Gastrocnemius medialis (tissue), 4 donors: ENCODE measurements around the gene STH. TPM values are rescaled to one million over a fixed set of nuclear protein-coding genes. Genes with fewer than 3 reads are reported as not detected.

ENCODE experiments used
- ATAC-seq, 2 donors: fragments of 150-250 bp; one replicate each; pipeline ENCODE4 v1.9.1; 2016
- DNase-seq, 2 donors: peaks; one replicate each; pipeline ENCODE4 v3.0.0-alpha.2; 2019
- H3K27ac ChIP-seq, 4 donors: fragments of 200-600 bp; sonication (generic); 1 replicate in 1 of 4; 2 replicates in 3 of 4; pipeline ENCODE4 v1.5.1; 2016 to 2018; ENCODE audit warnings: mild to moderate bottlenecking in 2 of 4, moderate library complexity in 1 of 4
- H3K27me3 ChIP-seq, 3 donors: fragments of 200-600 bp; sonication (generic) in 2 of 3; 1 replicate in 1 of 3; 2 replicates in 2 of 3; pipeline versions ENCODE4 v1.5.1 to v1.6.0; 2016 to 2019; ENCODE audit warnings: mild to moderate bottlenecking in 1 of 3, moderate library complexity in 1 of 3
- H3K36me3 ChIP-seq, 2 donors: fragments of 200-600 bp; sonication (generic) in 1 of 2; one replicate each; pipeline ENCODE4 v1.5.1; 2017 to 2018
- H3K4me1 ChIP-seq, 2 donors: fragments of 200-600 bp; sonication (generic) in 1 of 2; one replicate each; pipeline ENCODE4 v1.5.1; 2016 to 2017; ENCODE audit warnings: mild to moderate bottlenecking in 2 of 2
- H3K4me3 ChIP-seq, 4 donors: fragments of 200-600 bp; sonication (generic) in 3 of 4; 1 replicate in 1 of 4; 2 replicates in 3 of 4; pipeline ENCODE4 v1.5.1; 2016 to 2019; ENCODE audit warnings: mild to moderate bottlenecking in 2 of 4
- H3K9me3 ChIP-seq, 3 donors: fragments of 200-600 bp; sonication (generic) in 2 of 3; 1 replicate in 1 of 3; 2 replicates in 2 of 3; pipeline ENCODE4 v1.5.1; 2016 to 2019
- POLR2A ChIP-seq, 2 donors: fragments of 450-650 bp; IDR thresholded peaks; one replicate each; pipeline ENCODE4 v1.6.1; 2017; ENCODE audit warnings: antibody characterized with exemption in 2 of 2, mild to moderate bottlenecking in 2 of 2, moderate library complexity in 2 of 2
- in situ Hi-C, 4 donors: fragments of 200-750 bp; cut with MboI; loops; one replicate each; pipeline versions ENCODE4 v1.15.0 to v1.8.0; 2017; ENCODE audit warnings: low sequenced_read_pairs in 4 of 4
- intact Hi-C: fragments of 100-400 bp; cut with DNase I; formaldehyde crosslinking; loops from one replicate; pipeline ENCODE4 v1.15.1; 2023; ENCODE audit warnings: low total_unique reads
- total RNA-seq, 4 donors: library from RNA; depleted of rRNA; stranded (reverse); fragments of >200 nt; gene quantifications; one replicate each; pipeline versions ENCODE4 v1.1.0 to v1.2.3, GENCODE V29; 2016
- TF ChIP-seq, protein P1 (sequence below), 5 experiments: fragments of 450-650 bp in 3 of 5; fragments of 200-600 bp in 2 of 5; sonication (generic) in 2 of 5; IDR thresholded peaks in 4 of 5; conservative IDR thresholded peaks in 1 of 5; 1 replicate in 4 of 5; 2 replicates in 1 of 5; pipeline ENCODE4 v1.5.1; 2016 to 2019; ENCODE audit warnings: antibody characterized with exemption in 5 of 5, mild to moderate bottlenecking in 3 of 5, moderate library complexity in 3 of 5

The STH gene, protein sequence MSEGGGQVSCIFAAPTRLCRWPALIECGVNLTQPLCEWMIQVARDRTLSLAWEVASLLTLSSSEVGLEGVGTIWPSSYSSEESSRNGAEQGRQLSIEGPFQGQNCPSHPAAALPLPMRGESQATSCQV
- total RNA-seq, result not detected

DNA sequence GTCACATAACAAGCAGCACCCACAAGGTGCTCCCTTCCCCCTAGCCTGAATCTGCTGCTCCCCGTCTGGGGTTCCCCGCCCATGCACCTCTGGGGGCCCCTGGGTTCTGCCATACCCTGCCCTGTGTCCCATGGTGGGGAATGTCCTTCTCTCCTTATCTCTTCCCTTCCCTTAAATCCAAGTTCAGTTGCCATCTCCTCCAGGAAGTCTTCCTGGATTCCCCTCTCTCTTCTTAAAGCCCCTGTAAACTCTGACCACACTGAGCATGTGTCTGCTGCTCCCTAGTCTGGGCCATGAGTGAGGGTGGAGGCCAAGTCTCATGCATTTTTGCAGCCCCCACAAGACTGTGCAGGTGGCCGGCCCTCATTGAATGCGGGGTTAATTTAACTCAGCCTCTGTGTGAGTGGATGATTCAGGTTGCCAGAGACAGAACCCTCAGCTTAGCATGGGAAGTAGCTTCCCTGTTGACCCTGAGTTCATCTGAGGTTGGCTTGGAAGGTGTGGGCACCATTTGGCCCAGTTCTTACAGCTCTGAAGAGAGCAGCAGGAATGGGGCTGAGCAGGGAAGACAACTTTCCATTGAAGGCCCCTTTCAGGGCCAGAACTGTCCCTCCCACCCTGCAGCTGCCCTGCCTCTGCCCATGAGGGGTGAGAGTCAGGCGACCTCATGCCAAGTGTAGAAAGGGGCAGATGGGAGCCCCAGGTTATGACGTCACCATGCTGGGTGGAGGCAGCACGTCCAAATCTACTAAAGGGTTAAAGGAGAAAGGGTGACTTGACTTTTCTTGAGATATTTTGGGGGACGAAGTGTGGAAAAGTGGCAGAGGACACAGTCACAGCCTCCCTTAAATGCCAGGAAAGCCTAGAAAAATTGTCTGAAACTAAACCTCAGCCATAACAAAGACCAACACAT, at the start of gene STH:
Gene STH, plus strand, starts transcription at position 264 of the 913 bp plus-strand sequence. Its CDS starts 30 bp downstream, at position 294.
- Histone ChIP-seq H3K27me3 (no peaks in the 10 kb centered on the region), H3K9me3 (no peaks in the 10 kb centered on the region), H3K4me3 (no peak within 1 kb of the TSS), H3K36me3 (peaks cover 0 to 20% of the 10 kb centered on the region in 2 donors), H3K27ac (no peak within 1 kb of the TSS), H3K4me1 (peaks cover 15 to 17% of the 10 kb centered on the region in 2 donors)
- intact Hi-C loops, result no loop called here
- no peak for DNase-seq
- TF ChIP-seq POLR2A (IDR thresholded peaks at IDR 0.05), result no peak
- TF ChIP-seq, protein P1, sequence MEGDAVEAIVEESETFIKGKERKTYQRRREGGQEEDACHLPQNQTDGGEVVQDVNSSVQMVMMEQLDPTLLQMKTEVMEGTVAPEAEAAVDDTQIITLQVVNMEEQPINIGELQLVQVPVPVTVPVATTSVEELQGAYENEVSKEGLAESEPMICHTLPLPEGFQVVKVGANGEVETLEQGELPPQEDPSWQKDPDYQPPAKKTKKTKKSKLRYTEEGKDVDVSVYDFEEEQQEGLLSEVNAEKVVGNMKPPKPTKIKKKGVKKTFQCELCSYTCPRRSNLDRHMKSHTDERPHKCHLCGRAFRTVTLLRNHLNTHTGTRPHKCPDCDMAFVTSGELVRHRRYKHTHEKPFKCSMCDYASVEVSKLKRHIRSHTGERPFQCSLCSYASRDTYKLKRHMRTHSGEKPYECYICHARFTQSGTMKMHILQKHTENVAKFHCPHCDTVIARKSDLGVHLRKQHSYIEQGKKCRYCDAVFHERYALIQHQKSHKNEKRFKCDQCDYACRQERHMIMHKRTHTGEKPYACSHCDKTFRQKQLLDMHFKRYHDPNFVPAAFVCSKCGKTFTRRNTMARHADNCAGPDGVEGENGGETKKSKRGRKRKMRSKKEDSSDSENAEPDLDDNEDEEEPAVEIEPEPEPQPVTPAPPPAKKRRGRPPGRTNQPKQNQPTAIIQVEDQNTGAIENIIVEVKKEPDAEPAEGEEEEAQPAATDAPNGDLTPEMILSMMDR (IDR thresholded peaks at IDR 0.05 in 4 of 5, conservative IDR thresholded peaks at IDR 0.05 in 1 of 5), result no peak
- in situ Hi-C loops, result no loop called here
- no peak for ATAC-seq

DNA sequence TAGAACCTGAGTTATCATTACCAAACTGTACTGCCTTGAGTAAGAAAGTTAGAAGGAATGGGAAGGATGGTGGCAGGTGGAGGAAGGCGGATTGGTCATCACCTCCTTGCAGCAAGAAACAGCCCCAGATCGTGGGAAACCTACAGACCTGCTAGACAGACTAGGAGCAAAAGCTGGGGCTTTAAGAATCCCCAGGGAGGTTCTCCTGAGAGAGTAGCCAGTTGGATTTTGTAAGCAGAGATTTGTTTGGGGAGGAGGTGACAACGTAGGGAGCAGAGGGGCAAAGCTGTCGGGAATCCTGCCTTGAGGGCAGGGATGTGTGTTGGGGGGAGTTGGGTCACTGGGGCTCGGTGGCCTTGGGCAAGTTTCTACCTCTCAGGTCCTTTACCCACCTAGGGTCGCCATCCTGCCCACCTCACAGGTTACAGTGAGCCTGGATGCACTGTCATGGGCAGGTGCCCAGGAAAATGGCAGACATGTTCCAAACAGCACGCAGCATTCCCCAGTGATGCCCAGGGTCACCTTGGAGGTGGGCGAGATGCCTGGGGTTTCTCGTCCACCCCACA, 49.2 kb upstream of the STH start:
- H3K9me3 ChIP-seq, result no peaks in the 10 kb centered on the region
- intact Hi-C loops, result loop anchor here (1.0 to 2.0 kb wide), 2 partner anchors 43 to 56 kb away; partner anchors contain the start of gene MAPT

DNA sequence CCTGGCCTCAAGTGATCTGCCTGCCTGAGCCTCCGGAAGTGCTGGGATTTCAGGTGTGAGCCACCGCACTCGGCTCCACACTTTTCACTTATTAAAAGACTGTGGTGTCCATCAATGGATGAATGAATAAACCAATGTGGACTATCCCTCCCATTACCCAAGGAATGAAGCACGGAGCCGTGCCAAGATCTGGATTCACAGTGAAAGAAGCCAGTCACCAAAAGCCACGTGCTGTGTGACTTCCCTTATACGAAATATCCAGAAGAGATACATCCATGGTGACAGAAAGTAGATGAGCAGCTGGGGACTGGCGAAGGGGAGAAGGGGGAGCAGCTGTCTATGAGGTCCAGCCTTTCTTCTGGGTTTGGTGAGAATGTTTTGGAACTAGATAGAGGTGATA, 48.2 kb upstream of the STH start:
- peaks cover 29 to 35% of the 10 kb centered on the region in 2 donors for H3K4me1 ChIP-seq
- intact Hi-C loops (no loop called here), in situ Hi-C loops (loop anchor here in 2 of 4 donors (25.0 kb wide), 1 partner anchor 314 kb away; no protein-coding TSS in a partner anchor)
- no peaks in the 10 kb centered on the region for H3K27me3 ChIP-seq
- no peak overlapping the region for H3K4me3 ChIP-seq
- ATAC-seq (no peak), DNase-seq (no peak)
- TF ChIP-seq POLR2A (IDR thresholded peaks at IDR 0.05), result no peak
- TF ChIP-seq, protein P1 (IDR thresholded peaks at IDR 0.05 in 4 of 5, conservative IDR thresholded peaks at IDR 0.05 in 1 of 5), result no peak
- H3K36me3 ChIP-seq, result no peaks in the 10 kb centered on the region
- H3K27ac ChIP-seq, result peak overlapping the region in 2 of 4 donors; percentile 23 to 83
- no peaks in the 10 kb centered on the region for H3K9me3 ChIP-seq

More for the DNA sequence above, 49.2 kb upstream of the STH start:
- in situ Hi-C loops, result loop anchor here in 2 of 4 donors (5.0 to 25.0 kb wide), 3 partner anchors 53 to 313 kb away; no protein-coding TSS in a partner anchor
- Histone ChIP-seq H3K27ac (peak overlapping the region; percentile 69 to 88 (median 84)), H3K4me3 (no peak overlapping the region), H3K4me1 (peaks cover 33 to 36% of the 10 kb centered on the region in 2 donors), H3K36me3 (no peaks in the 10 kb centered on the region), H3K27me3 (no peaks in the 10 kb centered on the region)
- ATAC-seq (no peak), DNase-seq (no peak)
- TF ChIP-seq POLR2A (IDR thresholded peaks at IDR 0.05), result no peak
- TF ChIP-seq, protein P1 (IDR thresholded peaks at IDR 0.05 in 4 of 5, conservative IDR thresholded peaks at IDR 0.05 in 1 of 5), result no peak

DNA sequence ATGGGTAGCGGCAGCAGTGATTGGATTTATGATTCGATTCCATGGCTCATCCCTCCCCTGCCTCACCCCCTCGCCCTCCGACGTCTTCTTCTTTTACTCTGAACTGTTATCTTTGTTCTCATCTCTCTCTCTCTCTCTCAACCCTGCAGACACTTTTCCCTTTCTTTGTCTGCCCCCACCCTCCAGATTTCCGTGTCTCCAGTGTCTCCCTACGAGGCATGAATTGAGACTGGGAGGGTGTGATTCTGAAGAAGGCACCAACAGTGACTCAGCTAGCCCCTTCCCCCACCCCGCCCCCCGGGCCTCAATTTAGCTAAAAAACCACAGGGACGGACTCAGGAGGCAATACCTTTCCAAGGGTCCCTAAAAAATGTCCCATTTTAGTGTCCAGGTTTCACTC, 47.6 kb upstream of the STH start:
- DNase-seq (no peak), ATAC-seq (no peak)
- Histone ChIP-seq H3K36me3 (no peaks in the 10 kb centered on the region), H3K9me3 (no peaks in the 10 kb centered on the region), H3K4me1 (peaks cover 29 to 34% of the 10 kb centered on the region in 2 donors), H3K4me3 (no peak overlapping the region), H3K27me3 (no peaks in the 10 kb centered on the region), H3K27ac (peak overlapping the region in 2 of 4 donors; percentile 26 to 83)
- TF ChIP-seq, protein P1 (IDR thresholded peaks at IDR 0.05 in 4 of 5, conservative IDR thresholded peaks at IDR 0.05 in 1 of 5), result no peak
- no peak for TF ChIP-seq POLR2A (IDR thresholded peaks at IDR 0.05)
- in situ Hi-C loops (loop anchor here in 2 of 4 donors (25.0 kb wide), 1 partner anchor 314 kb away; no protein-coding TSS in a partner anchor), intact Hi-C loops (no loop called here)
